Small intestine (tissue), 7 donors: ENCODE measurements around the gene THAP8. TPM values are rescaled to one million over a fixed set of nuclear protein-coding genes. Genes with fewer than 3 reads are reported as not detected.

Experiments used
- DNase-seq, 2 donors: peaks; one replicate each; pipeline versions ENCODE4 v3.0.0 to v3.0.0-alpha.2; 2013
- FAIRE-seq: peaks from 2 replicates; lab custom pipeline; 2012; peaks lifted over from hg19 to GRCh38; lab: Jason Lieb, UNC
- H3K27ac ChIP-seq, 3 donors: one replicate each; pipeline ENCODE4 v1.5.1; 2013; ENCODE audit warnings: low read length in 2 of 3, mild to moderate bottlenecking in 2 of 3, control low read depth in 1 of 3, inconsistent platforms in 1 of 3, low read depth in 1 of 3, moderate library complexity in 1 of 3
- H3K27me3 ChIP-seq, 3 donors: one replicate each; pipeline ENCODE4 v1.6.1; 2013; ENCODE audit warnings: low read length in 3 of 3, inconsistent platforms in 1 of 3; ENCODE audit not compliant: control insufficient read depth in 3 of 3, insufficient read depth in 3 of 3
- H3K36me3 ChIP-seq, 3 donors: one replicate each; pipeline ENCODE4 v1.6.1; 2013; ENCODE audit warnings: low read length in 3 of 3, inconsistent platforms in 1 of 3, low read depth in 1 of 3, mild to moderate bottlenecking in 1 of 3, moderate library complexity in 1 of 3; ENCODE audit not compliant: control insufficient read depth in 3 of 3, insufficient read depth in 2 of 3
- H3K4me1 ChIP-seq, 3 donors: one replicate each; pipeline ENCODE4 v1.6.1; 2013; ENCODE audit warnings: low read length in 2 of 3, inconsistent platforms in 1 of 3, low read depth in 1 of 3, mild to moderate bottlenecking in 1 of 3, moderate library complexity in 1 of 3; ENCODE audit not compliant: control insufficient read depth in 3 of 3, insufficient read depth in 2 of 3
- H3K4me3 ChIP-seq, 3 donors: one replicate each; pipeline ENCODE4 v1.5.1; 2013; ENCODE audit warnings: low read length in 3 of 3, control low read depth in 1 of 3, inconsistent platforms in 1 of 3, low read depth in 1 of 3, mild to moderate bottlenecking in 1 of 3, moderate library complexity in 1 of 3
- H3K9me3 ChIP-seq, 2 donors: one replicate each; pipeline ENCODE4 v1.6.1; 2013; ENCODE audit warnings: low read depth in 1 of 2, low read length in 1 of 2; ENCODE audit not compliant: control insufficient read depth in 2 of 2, insufficient read depth in 1 of 2
- WGBS, 3 donors: extraction: QIAGEN DNeasy Blood & Tissue Kit; methylation state at CpG; one replicate each; pipeline ENCODE4 v1.1.7; 2013; 5-methylcytosine and 5-hydroxymethylcytosine counted together
- polyA plus RNA-seq, 4 donors: library from polyadenylated mRNA; stranded (reverse) in 3 of 4; unstranded in 1 of 4; fragments of 200-250 nt in 3 of 4; fragments of 120-200 nt in 1 of 4; gene quantifications; one replicate each; pipeline versions ENCODE4 v1.2.1 to v1.2.3, GENCODE V29; 2013
- donor health status: healthy with polysubstance abuse.
- donor health status: control.
- donor health status: control.
- donor health status: Bipolar disorder and iron deficiency.
- donor health status: healthy.

THAP8 gene
- polyA plus RNA-seq, 4 donors, result 5.3 to 8.9 (median 6.6) TPM

GRCh38 chr19:36093146-36093662 is 39.1 kb upstream of the THAP8 start:
- H3K27ac ChIP-seq, result no peak overlapping the region
- H3K9me3 ChIP-seq, result no peaks in the 10 kb centered on the region
- peaks cover 0 to 40% (median 0%) of the 10 kb centered on the region in 3 donors for H3K36me3 ChIP-seq
- no peak overlapping the region for H3K4me3 ChIP-seq
- no peaks in the 10 kb centered on the region for H3K27me3 ChIP-seq
- DNase-seq (no peak), FAIRE-seq (no peak)
- H3K4me1 ChIP-seq, result no peaks in the 10 kb centered on the region
- WGBS, 3 donors, result 84 to 86% (median 85%) methylated on average over 5 of the region's 5 CpGs

- H3K36me3 ChIP-seq, result peaks cover 0 to 40% (median 0%) of the 10 kb centered on the region in 3 donors
- WGBS, 3 donors, result 93 to 97% (median 95%) methylated on average over 6 to 7 of the region's 7 CpGs
- H3K4me3 ChIP-seq, result no peak overlapping the region
- DNase-seq (no peak), FAIRE-seq (no peak)
- no peaks in the 10 kb centered on the region for H3K4me1 ChIP-seq
- no peaks in the 10 kb centered on the region for H3K9me3 ChIP-seq
- H3K27me3 ChIP-seq, result no peaks in the 10 kb centered on the region
- H3K27ac ChIP-seq, result no peak overlapping the region
These were observed 38.5 kb upstream of the THAP8 start for GRCh38 chr19:36092566-36092965.

- peaks cover 0 to 42% (median 0%) of the 10 kb centered on the region in 3 donors for H3K36me3 ChIP-seq
- no peak overlapping the region for H3K27ac ChIP-seq
- H3K4me1 ChIP-seq, result no peaks in the 10 kb centered on the region
- no peaks in the 10 kb centered on the region for H3K27me3 ChIP-seq
- H3K9me3 ChIP-seq, result no peaks in the 10 kb centered on the region
- H3K4me3 ChIP-seq, result no peak overlapping the region
- 80 to 85% (median 81%) methylated on average over 13 of the region's 13 CpGs for WGBS, 3 donors
- FAIRE-seq (no peak), DNase-seq (no peak)
These were observed 37.0 kb upstream of the THAP8 start for GRCh38 chr19:36090910-36091695.

- no peak for DNase-seq
- no peaks in the 10 kb centered on the region for H3K27me3 ChIP-seq
- H3K4me1 ChIP-seq, result no peaks in the 10 kb centered on the region
- FAIRE-seq, result no peak
- H3K27ac ChIP-seq, result no peak overlapping the region
- H3K36me3 ChIP-seq, result peaks cover 0 to 44% (median 0%) of the 10 kb centered on the region in 3 donors
- WGBS, 3 donors, result 90 to 94% (median 92%) methylated on average over 5 of the region's 5 CpGs
- no peak overlapping the region for H3K4me3 ChIP-seq
- no peaks in the 10 kb centered on the region for H3K9me3 ChIP-seq
These were observed 35.8 kb upstream of the THAP8 start for GRCh38 chr19:36089847-36090246.

GRCh38 chr19:36086326-36086725 is 32.2 kb upstream of the THAP8 start:
- Histone ChIP-seq H3K4me1 (no peaks in the 10 kb centered on the region), H3K4me3 (no peak overlapping the region), H3K27ac (no peak overlapping the region), H3K9me3 (no peaks in the 10 kb centered on the region), H3K36me3 (peaks cover 0 to 46% (median 0%) of the 10 kb centered on the region in 3 donors), H3K27me3 (no peaks in the 10 kb centered on the region)
- no peak for DNase-seq
- WGBS, 3 donors, result 98 to 99% (median 98%) methylated on average over 9 of the region's 9 CpGs
- FAIRE-seq, result no peak

- DNase-seq (no peak), FAIRE-seq (no peak)
- no peak overlapping the region for H3K4me3 ChIP-seq
- no peaks in the 10 kb centered on the region for H3K27me3 ChIP-seq
- no peak overlapping the region for H3K27ac ChIP-seq
- no peaks in the 10 kb centered on the region for H3K9me3 ChIP-seq
- H3K4me1 ChIP-seq, result no peaks in the 10 kb centered on the region
- WGBS, 3 donors, result 92 to 97% (median 96%) methylated on average over 12 of the region's 12 CpGs
- peaks cover 0 to 37% (median 0%) of the 10 kb centered on the region in 3 donors for H3K36me3 ChIP-seq
These were observed 30.3 kb upstream of the THAP8 start for GRCh38 chr19:36084231-36085009.

- WGBS, 3 donors, result 92 to 98% (median 97%) methylated on average over 13 of the region's 13 CpGs
These were observed 28.8 kb upstream of the THAP8 start for GRCh38 chr19:36082916-36083315.

GRCh38 chr19:36081894-36082293 is 27.8 kb upstream of the THAP8 start:
- DNase-seq (no peak), FAIRE-seq (no peak)
- Histone ChIP-seq H3K4me1 (no peaks in the 10 kb centered on the region), H3K36me3 (peaks cover 0 to 27% (median 0%) of the 10 kb centered on the region in 3 donors), H3K27me3 (no peaks in the 10 kb centered on the region), H3K27ac (no peak overlapping the region), H3K4me3 (no peak overlapping the region), H3K9me3 (no peaks in the 10 kb centered on the region)
- WGBS, 3 donors, result 95 to 96% (median 95%) methylated on average over 7 of the region's 7 CpGs

More at GRCh38 chr19:36082916-36083315, 28.8 kb upstream of the THAP8 start:
- Histone ChIP-seq H3K27ac (no peak overlapping the region), H3K9me3 (no peaks in the 10 kb centered on the region), H3K36me3 (peaks cover 0 to 27% (median 0%) of the 10 kb centered on the region in 3 donors), H3K27me3 (no peaks in the 10 kb centered on the region), H3K4me3 (no peak overlapping the region), H3K4me1 (no peaks in the 10 kb centered on the region)
- FAIRE-seq (no peak), DNase-seq (no peak)
